B cell (primary cell): ENCODE results near the gene KHK. TPM values are rescaled to one million over a fixed set of nuclear protein-coding genes. Genes with fewer than 3 reads are reported as not detected.

Source experiments
- ATAC-seq: fragments of 200-7000 bp; cut with Tn5 transposase; one replicate; pipeline ENCODE4 v1.10.0; 2021; ENCODE audit warnings: low read depth, mild to moderate bottlenecking, moderate number of reproducible peaks, moderate library complexity
- CTCF ChIA-PET: fragments of 350-600 bp; sonication (Branson Sonifier 250); formaldehyde crosslinking; loops from one replicate; lab custom pipeline; 2021; ENCODE audit warnings: antibody characterized with exemption, inconsistent platforms; lab: Charles Lee
- POLR2A ChIA-PET: fragments of 350-600 bp; sonication (Branson Sonifier 250); formaldehyde crosslinking; loops from one replicate; lab custom pipeline; 2021; ENCODE audit warnings: antibody characterized with exemption; lab: Charles Lee
- DNase-seq: peaks from one replicate; pipeline ENCODE4 v3.0.0; 2013
- H2AFZ ChIP-seq: 2 replicates; pipeline ENCODE4 v1.6.1; 2012; ENCODE audit warnings: mild to moderate bottlenecking, low read depth, low read length; ENCODE audit not compliant: insufficient read depth, poor library complexity, severe bottlenecking
- H3K27ac ChIP-seq, 2 donors: 1 replicate in 1 of 2; 2 replicates in 1 of 2; pipeline ENCODE4 v1.5.1; 2012 to 2013; ENCODE audit warnings: low read length in 2 of 2, mild to moderate bottlenecking in 2 of 2, moderate library complexity in 1 of 2
- H3K27me3 ChIP-seq, 4 experiments: fragments of 200-600 bp in 1 of 4; sonication (generic) in 1 of 4; replicated peaks in 1 of 4; 1 replicate in 2 of 4; 2 replicates in 2 of 4; pipeline versions ENCODE4 v1.6.1 to v1.7.0; 2013 to 2016; ENCODE audit warnings: low read length in 3 of 4, mild to moderate bottlenecking in 2 of 4, mixed read lengths in 1 of 4, moderate library complexity in 1 of 4; ENCODE audit not compliant: insufficient read depth in 4 of 4, control insufficient read depth in 3 of 4; ENCODE audit errors: control extremely low read depth in 1 of 4
- H3K36me3 ChIP-seq, 2 experiments: replicated peaks in 1 of 2; 1 replicate in 1 of 2; 2 replicates in 1 of 2; pipeline versions ENCODE4 v1.6.1 to v1.7.1; 2013; ENCODE audit warnings: low read length in 1 of 2; ENCODE audit not compliant: insufficient read depth in 2 of 2, control insufficient read depth in 1 of 2; ENCODE audit errors: control extremely low read depth in 1 of 2, extremely low read depth in 1 of 2
- H3K4me1 ChIP-seq, 2 donors: fragments of 200-600 bp in 1 of 2; sonication (generic) in 1 of 2; 1 replicate in 1 of 2; 2 replicates in 1 of 2; pipeline versions ENCODE4 v1.5.1 to v1.6.1; 2013 to 2017; ENCODE audit warnings: low read length in 2 of 2; ENCODE audit not compliant: control insufficient read depth in 2 of 2, insufficient read depth in 2 of 2
- H3K4me2 ChIP-seq: replicated peaks from 2 replicates; pipeline ENCODE3; 2012; ENCODE audit warnings: mild to moderate bottlenecking, low read depth, low read length; ENCODE audit not compliant: poor library complexity, severe bottlenecking
- H3K4me3 ChIP-seq, 5 experiments: fragments of 200-600 bp in 1 of 5; sonication (generic) in 1 of 5; 1 replicate in 3 of 5; 2 replicates in 2 of 5; pipeline versions ENCODE4 v1.5.1 to v1.7.0; 2011 to 2016; ENCODE audit warnings: low read length in 4 of 5, mild to moderate bottlenecking in 4 of 5, low read depth in 2 of 5, control low read depth in 1 of 5, moderate library complexity in 1 of 5; ENCODE audit not compliant: insufficient read depth in 1 of 5; ENCODE audit errors: control extremely low read depth in 1 of 5, extremely low read depth in 1 of 5
- H3K79me2 ChIP-seq: fragments of 200-600 bp; sonication (generic); one replicate; pipeline ENCODE4 v1.6.0; 2016; ENCODE audit warnings: low read length; ENCODE audit not compliant: control insufficient read depth, insufficient read depth
- H3K9ac ChIP-seq: fragments of 200-600 bp; sonication (generic); 2 replicates; pipeline ENCODE4 v1.6.1; 2017; ENCODE audit warnings: mild to moderate bottlenecking, low read length, moderate library complexity
- H3K9me3 ChIP-seq, 3 donors: one replicate each; pipeline versions ENCODE4 v1.6.1 to v1.7.1; 2013; ENCODE audit warnings: low read length in 2 of 3; ENCODE audit not compliant: control insufficient read depth in 2 of 3, insufficient read depth in 1 of 3; ENCODE audit errors: control extremely low read depth in 1 of 3
- H4K20me1 ChIP-seq: 2 replicates; pipeline ENCODE4 v1.6.0; 2012; ENCODE audit warnings: mild to moderate bottlenecking, low read length; ENCODE audit not compliant: insufficient read depth, control insufficient read depth, poor library complexity, severe bottlenecking
- H3K27ac Mint-ChIP-seq: one replicate; pipeline ENCODE4 v1.8.0; 2021; ENCODE audit warnings: mixed read lengths
- H3K27me3 Mint-ChIP-seq: one replicate; pipeline ENCODE4 v1.8.0; 2021; ENCODE audit warnings: mixed read lengths
- H3K4me1 Mint-ChIP-seq: one replicate; pipeline ENCODE4 v1.8.0; 2021; ENCODE audit warnings: mixed read lengths
- H3K4me3 Mint-ChIP-seq: one replicate; pipeline ENCODE4 v1.8.0; 2021; ENCODE audit warnings: mixed read lengths
- H3K9me3 Mint-ChIP-seq: one replicate; pipeline ENCODE4 v1.8.0; 2022; ENCODE audit warnings: mixed read lengths; ENCODE audit not compliant: insufficient read depth
- CTCF ChIP-seq: fragments of 200-600 bp; IDR thresholded peaks from one replicate; pipeline ENCODE4 v1.8.0; 2022; ENCODE audit warnings: antibody characterized with exemption, mild to moderate bottlenecking
- EZH2 ChIP-seq: IDR thresholded peaks from 2 replicates; pipeline ENCODE4 v1.6.1; 2012; ENCODE audit warnings: borderline replicate concordance, low read depth, mild to moderate bottlenecking, moderate library complexity, low read length; ENCODE audit not compliant: insufficient read depth, poor library complexity, severe bottlenecking
- WGBS: methylation state at CpG from one replicate; pipeline ENCODE4 v1.1.5; 2013; ENCODE audit warnings: missing lambda C conversion rate; ENCODE audit not compliant: insufficient coverage; 5-methylcytosine and 5-hydroxymethylcytosine counted together
- intact Hi-C: fragments of 100-400 bp; cut with micrococcal nuclease; formaldehyde crosslinking; loops from one replicate; pipeline ENCODE4 v1.10.0; 2022
- polyA plus RNA-seq: library from polyadenylated mRNA; depleted of rRNA; stranded (reverse); fragments of >200 nt; gene quantifications from 2 replicates; pipeline ENCODE4 v1.2.3, GENCODE V29; 2012
- total RNA-seq, 2 donors: library from RNA; stranded (reverse); fragments of 120-200 nt in 1 of 2; gene quantifications; 1 replicate in 1 of 2; 2 replicates in 1 of 2; pipeline versions ENCODE4 v1.2.3 to v1.2.4, GENCODE V29; 2013 to 2022

Gene KHK
- total and polyA plus RNA-seq, 2 donors (not counting 1 experiment from before 2014, with no cell fraction given) = 3.3 to 4.0 TPM

GRCh38 chr2:27092696-27093429, 6.3 kb downstream of the KHK start:
- H3K27ac ChIP-seq = no peak overlapping the region
- Mint-ChIP-seq H3K4me1 (peaks cover 11% of the 10 kb centered on the region), H3K27me3 (no peaks in the 10 kb centered on the region), H3K4me3 (no peak overlapping the region), H3K9me3 (no peaks in the 10 kb centered on the region), H3K27ac (no peak overlapping the region)
- no peaks in the 10 kb centered on the region for H4K20me1 ChIP-seq
- DNase-seq (no peak), ATAC-seq (no peak)
- ChIA-PET POLR2A (no interaction called here), CTCF (interaction anchor here (0.7 to 1.3 kb wide), 2 partner anchors 187 to 189 kb away, joined by 3 to 5 read pairs; no protein-coding TSS in a partner anchor)
- no peaks in the 10 kb centered on the region for H3K79me2 ChIP-seq
- intact Hi-C loops = no loop called here
- WGBS = 86% methylated on average over 10 of the region's 10 CpGs
- H3K4me3 ChIP-seq = no peak overlapping the region
- H3K27me3 ChIP-seq = no peaks in the 10 kb centered on the region
- no peak overlapping the region for H2AFZ ChIP-seq
- H3K36me3 ChIP-seq = no peaks in the 10 kb centered on the region
- H3K4me1 ChIP-seq = peaks cover 6 to 9% of the 10 kb centered on the region in 2 donors
- H3K4me2 ChIP-seq = no peak overlapping the region
- TF ChIP-seq CTCF (no peak), EZH2 (no peak)
- no peaks in the 10 kb centered on the region for H3K9me3 ChIP-seq
- no peak overlapping the region for H3K9ac ChIP-seq
